Stimulated activated naive CD8-positive, alpha-beta T cell treated with anti-CD3 and anti-CD28 coated beads, Interleukin-15, Interleukin-2, amounts not matched to agents 100 U/mL and 50 U/mL, for 24 hours (primary cell): ENCODE results near the gene ESYT1.

Source experiments
- ATAC-seq: fragments of 150-1000 bp; cut with Tn5 transposase; one replicate; pipeline ENCODE4 v1.10.0; 2021
- DNase-seq: peaks from one replicate; pipeline ENCODE4 v3.0.0; 2021

ESYT1 gene, protein sequence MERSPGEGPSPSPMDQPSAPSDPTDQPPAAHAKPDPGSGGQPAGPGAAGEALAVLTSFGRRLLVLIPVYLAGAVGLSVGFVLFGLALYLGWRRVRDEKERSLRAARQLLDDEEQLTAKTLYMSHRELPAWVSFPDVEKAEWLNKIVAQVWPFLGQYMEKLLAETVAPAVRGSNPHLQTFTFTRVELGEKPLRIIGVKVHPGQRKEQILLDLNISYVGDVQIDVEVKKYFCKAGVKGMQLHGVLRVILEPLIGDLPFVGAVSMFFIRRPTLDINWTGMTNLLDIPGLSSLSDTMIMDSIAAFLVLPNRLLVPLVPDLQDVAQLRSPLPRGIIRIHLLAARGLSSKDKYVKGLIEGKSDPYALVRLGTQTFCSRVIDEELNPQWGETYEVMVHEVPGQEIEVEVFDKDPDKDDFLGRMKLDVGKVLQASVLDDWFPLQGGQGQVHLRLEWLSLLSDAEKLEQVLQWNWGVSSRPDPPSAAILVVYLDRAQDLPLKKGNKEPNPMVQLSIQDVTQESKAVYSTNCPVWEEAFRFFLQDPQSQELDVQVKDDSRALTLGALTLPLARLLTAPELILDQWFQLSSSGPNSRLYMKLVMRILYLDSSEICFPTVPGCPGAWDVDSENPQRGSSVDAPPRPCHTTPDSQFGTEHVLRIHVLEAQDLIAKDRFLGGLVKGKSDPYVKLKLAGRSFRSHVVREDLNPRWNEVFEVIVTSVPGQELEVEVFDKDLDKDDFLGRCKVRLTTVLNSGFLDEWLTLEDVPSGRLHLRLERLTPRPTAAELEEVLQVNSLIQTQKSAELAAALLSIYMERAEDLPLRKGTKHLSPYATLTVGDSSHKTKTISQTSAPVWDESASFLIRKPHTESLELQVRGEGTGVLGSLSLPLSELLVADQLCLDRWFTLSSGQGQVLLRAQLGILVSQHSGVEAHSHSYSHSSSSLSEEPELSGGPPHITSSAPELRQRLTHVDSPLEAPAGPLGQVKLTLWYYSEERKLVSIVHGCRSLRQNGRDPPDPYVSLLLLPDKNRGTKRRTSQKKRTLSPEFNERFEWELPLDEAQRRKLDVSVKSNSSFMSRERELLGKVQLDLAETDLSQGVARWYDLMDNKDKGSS

DNA sequence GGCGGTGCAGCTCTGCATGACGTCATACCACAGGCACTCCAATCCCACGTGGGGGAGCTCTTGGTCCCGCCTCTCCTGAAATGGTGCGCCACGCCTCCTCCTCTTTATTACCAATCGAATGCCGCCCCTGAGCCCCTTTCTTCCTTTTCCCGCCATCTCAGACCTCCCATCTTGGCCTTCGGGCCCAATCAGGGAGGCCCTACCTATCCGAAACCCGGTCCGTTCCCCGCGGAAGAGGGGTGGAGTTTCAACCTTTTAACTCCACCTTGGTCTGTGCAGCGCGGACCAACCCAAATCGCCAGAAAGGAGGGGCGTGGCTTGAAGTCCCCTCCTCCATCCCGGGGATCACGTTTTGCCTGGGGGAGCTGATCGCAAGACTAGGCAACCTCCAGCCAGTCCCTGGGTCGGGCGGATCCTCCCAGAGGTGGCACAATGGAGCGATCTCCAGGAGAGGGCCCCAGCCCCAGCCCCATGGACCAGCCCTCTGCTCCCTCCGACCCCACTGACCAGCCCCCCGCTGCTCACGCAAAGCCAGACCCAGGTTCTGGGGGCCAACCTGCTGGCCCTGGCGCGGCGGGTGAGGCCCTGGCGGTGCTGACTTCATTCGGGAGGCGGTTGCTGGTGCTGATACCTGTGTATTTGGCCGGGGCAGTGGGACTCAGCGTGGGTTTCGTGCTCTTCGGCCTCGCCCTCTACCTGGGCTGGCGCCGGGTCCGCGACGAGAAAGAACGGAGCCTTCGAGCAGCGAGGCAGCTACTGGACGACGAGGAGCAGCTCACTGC is at the start of gene ESYT1:
ESYT1 (plus strand) TSS at position 380 of the 782 bp plus-strand sequence; CDS start at position 433, 53 bp downstream.
- ATAC-seq (peak; percentile 95), DNase-seq (peak; percentile 95)

DNA sequence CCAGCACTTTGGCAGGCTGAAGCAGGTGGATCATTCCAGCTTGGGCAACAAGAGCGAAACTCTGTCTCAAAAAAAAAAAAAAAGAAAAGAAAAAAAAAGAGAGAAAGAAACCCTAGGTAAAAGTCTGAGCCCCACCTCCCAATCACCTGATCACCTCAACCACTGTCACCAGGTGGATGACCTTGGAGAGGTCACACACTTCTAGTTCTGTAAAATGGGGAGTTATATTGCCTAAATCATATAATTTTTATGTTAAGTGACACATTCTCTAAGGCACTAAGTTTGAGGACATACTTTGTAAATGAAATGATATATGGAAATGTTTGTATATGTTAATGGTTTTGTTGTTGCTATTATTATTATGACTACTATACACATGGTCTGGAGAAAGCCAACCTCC is 49.6 kb upstream of the ESYT1 start:
- no peak for DNase-seq
- ATAC-seq, result no peak

GRCh38 chr12:56078931-56079722 is 48.9 kb upstream of the ESYT1 start:
- ATAC-seq (peak; percentile 51), DNase-seq (peak; percentile 70)

DNA sequence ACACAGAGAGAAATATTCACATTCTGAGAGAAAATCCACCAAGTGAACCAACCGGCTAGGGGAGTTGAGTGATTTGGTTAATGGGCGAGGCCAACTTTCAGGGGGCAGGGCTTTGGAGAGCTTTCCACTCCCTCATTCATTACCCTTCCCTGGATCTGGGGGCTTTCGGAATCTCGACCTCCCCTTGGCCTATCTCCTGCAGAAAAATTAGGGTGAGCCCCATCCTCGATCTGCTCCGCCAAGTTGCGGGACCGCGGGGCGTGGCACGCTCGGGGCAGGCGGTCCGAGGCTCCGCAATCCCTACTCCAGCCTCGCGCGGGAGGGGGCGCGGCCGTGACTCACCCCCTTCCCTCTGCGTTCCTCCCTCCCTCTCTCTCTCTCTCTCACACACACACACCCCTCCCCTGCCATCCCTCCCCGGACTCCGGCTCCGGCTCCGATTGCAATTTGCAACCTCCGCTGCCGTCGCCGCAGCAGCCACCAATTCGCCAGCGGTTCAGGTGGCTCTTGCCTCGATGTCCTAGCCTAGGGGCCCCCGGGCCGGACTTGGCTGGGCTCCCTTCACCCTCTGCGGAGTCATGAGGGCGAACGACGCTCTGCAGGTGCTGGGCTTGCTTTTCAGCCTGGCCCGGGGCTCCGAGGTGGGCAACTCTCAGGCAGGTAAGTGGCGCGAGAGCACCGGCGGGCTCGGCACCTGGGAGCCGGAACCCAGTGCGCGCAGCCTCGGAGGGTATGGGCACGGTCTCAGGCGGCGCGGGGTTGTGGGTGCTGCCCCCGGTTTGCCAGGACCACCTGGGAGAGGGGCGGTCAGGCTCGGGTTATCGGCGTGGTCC is 48.1 kb upstream of the ESYT1 start, which contains the start of gene ERBB3:
ERBB3 (plus strand) TSS at position 443 of the 833 bp plus-strand sequence; CDS start at position 579, 136 bp downstream.
- peak; percentile 91 for ATAC-seq
- DNase-seq, result peak; percentile 74

DNA sequence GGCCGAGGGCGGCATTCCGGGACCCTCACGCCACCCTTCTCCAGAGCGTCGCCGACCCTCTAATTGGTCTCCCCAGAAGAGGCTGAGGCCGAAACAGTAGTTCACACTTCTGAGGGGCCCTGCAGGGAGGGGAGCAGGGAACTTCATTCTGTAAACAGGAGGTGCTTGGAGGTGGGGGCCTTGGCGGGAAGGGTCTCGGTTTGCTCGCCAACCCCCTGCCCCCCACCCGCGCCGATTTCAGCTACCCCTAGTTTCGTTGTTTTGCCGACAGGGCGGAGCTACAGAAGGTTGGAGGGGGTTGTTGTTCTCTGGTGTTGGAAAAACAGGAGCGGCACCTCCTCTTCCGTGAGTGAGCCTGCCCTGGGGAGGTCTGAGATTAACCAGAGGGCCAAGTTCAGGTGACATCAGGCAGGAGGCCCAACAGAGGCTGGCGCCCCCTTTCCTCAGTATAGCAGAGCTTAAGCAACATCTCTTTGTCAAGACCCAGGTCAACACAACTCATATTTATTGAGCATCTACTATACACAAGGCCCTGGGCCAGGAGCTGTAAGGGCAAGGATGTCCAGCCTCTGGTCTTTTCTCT is 47.4 kb upstream of the ESYT1 start:
- ATAC-seq, result no peak
- DNase-seq, result no peak

- DNase-seq (no peak), ATAC-seq (no peak)
Observed at GRCh38 chr12:56081393-56082347, 46.4 kb upstream of the ESYT1 start.

GRCh38 chr12:56082382-56082781 is 45.7 kb upstream of the ESYT1 start:
- DNase-seq (no peak), ATAC-seq (no peak)

- ATAC-seq (no peak), DNase-seq (no peak)
Observed at GRCh38 chr12:56082967-56083366, 45.1 kb upstream of the ESYT1 start.

- peak; percentile 64 for DNase-seq
- peak; percentile 42 for ATAC-seq
Observed at GRCh38 chr12:56084958-56085543, 43.0 kb upstream of the ESYT1 start.

- no peak for DNase-seq
- no peak for ATAC-seq
Observed at GRCh38 chr12:56086096-56086495, 42.0 kb upstream of the ESYT1 start.

- ATAC-seq (no peak), DNase-seq (no peak)
Observed at GRCh38 chr12:56086608-56087007, 41.5 kb upstream of the ESYT1 start.

GRCh38 chr12:56087220-56087619 is 40.8 kb upstream of the ESYT1 start:
- no peak for DNase-seq
- no peak for ATAC-seq

GRCh38 chr12:56097738-56098137 is 30.3 kb upstream of the ESYT1 start:
- no peak for ATAC-seq

DNA sequence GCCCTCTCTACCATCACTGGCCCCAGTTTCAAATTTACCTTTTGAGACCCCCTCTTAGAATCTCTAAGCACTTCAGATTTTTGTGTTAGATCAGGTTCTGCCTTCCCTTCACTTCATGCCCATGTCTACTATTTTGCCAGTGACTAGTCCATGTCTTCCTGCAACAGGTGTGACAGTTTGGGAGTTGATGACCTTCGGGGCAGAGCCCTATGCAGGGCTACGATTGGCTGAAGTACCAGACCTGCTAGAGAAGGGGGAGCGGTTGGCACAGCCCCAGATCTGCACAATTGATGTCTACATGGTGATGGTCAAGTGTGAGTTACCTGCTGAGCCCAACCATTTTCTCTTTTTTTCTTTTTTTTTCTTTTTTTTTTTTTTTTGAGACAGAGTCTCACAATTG is 29.5 kb upstream of the ESYT1 start:
- no peak for ATAC-seq
- DNase-seq, result no peak

More at GRCh38 chr12:56097738-56098137, 30.3 kb upstream of the ESYT1 start:
- DNase-seq, result no peak

GRCh38 chr12:56099787-56100186 is 28.3 kb upstream of the ESYT1 start:
- DNase-seq, result no peak
- no peak for ATAC-seq

DNA sequence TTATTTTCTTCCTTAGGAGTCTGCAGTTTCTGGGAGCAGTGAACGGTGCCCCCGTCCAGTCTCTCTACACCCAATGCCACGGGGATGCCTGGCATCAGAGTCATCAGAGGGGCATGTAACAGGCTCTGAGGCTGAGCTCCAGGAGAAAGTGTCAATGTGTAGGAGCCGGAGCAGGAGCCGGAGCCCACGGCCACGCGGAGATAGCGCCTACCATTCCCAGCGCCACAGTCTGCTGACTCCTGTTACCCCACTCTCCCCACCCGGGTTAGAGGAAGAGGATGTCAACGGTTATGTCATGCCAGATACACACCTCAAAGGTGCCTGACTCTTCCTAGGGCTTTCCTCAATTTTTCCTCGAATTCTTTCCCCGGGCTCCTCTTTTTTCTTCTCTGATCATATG is 27.0 kb upstream of the ESYT1 start:
- DNase-seq, result no peak
- ATAC-seq, result no peak

- no peak for ATAC-seq
Observed at GRCh38 chr12:56102683-56103065, 25.4 kb upstream of the ESYT1 start.

More at GRCh38 chr12:56102683-56103065, 25.4 kb upstream of the ESYT1 start:
- DNase-seq, result no peak
